Body of pancreas (tissue), 4 donors: ENCODE results near the gene ISG20.

ENCODE experiments used
- POLR2A ChIP-seq, 3 donors: fragments of 450-650 bp; IDR thresholded peaks; one replicate each; pipeline ENCODE4 v1.6.1; 2016; ENCODE audit warnings: antibody characterized with exemption in 3 of 3, mild to moderate bottlenecking in 2 of 3
- TF ChIP-seq, protein P1 (sequence below), 7 experiments: fragments of 450-650 bp in 4 of 7; fragments of 200-600 bp in 3 of 7; sonication (generic) in 3 of 7; IDR thresholded peaks; one replicate each; pipeline ENCODE4 v1.5.1; 2016 to 2019; ENCODE audit warnings: antibody characterized with exemption in 7 of 7

DNA sequence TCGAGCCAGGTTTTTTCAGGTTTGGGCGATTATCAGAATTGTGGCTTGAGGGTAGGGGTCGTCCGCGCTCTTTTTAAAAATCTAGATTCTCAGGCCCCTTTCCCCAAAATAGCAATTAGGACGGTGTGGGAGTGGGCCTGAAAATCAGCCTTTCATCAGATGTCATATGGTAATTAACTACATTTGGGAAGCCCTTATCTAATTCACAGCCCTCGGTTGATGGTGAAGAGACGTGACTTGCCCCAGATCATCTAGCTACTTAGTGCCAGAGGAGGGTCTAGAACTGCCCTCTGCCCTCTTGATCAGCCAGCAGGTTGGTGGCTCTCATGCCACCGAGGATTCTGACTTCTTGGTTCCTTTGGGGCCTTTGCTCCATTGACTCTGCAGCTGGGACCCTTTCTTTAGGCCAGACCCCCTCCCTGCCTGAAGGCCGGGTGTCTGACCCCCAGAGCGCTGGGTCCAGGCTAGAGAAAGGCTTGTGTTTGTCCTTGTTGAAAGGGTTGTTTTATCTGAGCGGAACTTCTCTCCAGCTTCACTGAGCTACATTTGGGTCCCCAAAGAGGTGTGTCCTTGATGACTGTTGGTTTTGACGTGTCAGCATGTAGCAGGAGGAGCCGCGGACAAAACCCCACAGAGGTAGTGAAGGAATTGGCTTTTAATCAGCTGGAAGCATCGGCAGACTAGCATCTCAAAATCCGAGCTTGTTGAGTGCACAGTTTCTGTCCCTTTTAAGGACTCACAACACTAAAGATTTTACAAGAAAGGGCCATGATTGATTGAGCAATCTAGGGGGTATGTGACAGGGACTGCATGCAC is 16.8 kb upstream of the ISG20 start:
- TF ChIP-seq, protein P1, sequence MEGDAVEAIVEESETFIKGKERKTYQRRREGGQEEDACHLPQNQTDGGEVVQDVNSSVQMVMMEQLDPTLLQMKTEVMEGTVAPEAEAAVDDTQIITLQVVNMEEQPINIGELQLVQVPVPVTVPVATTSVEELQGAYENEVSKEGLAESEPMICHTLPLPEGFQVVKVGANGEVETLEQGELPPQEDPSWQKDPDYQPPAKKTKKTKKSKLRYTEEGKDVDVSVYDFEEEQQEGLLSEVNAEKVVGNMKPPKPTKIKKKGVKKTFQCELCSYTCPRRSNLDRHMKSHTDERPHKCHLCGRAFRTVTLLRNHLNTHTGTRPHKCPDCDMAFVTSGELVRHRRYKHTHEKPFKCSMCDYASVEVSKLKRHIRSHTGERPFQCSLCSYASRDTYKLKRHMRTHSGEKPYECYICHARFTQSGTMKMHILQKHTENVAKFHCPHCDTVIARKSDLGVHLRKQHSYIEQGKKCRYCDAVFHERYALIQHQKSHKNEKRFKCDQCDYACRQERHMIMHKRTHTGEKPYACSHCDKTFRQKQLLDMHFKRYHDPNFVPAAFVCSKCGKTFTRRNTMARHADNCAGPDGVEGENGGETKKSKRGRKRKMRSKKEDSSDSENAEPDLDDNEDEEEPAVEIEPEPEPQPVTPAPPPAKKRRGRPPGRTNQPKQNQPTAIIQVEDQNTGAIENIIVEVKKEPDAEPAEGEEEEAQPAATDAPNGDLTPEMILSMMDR (IDR thresholded peaks at IDR 0.05): no peak
- TF ChIP-seq POLR2A (IDR thresholded peaks at IDR 0.05): no peak
